SK-N-SH (cell line): ENCODE data around the gene VSIG8.

Experiments
- CTCF ChIP-seq: fragments of 200-600 bp; sonication (generic); IDR thresholded peaks from 2 replicates; pipeline ENCODE4 v1.6.1; 2017; ENCODE audit warnings: antibody characterized with exemption, mild to moderate bottlenecking, moderate library complexity
- ELF1 ChIP-seq: IDR thresholded peaks from 2 replicates; pipeline ENCODE4 v1.4.0; 2012
- EP300 ChIP-seq, 2 experiments: IDR thresholded peaks; 2 replicates each; pipeline versions ENCODE4 v1.4.0 to v1.6.1; 2012; ENCODE audit warnings: borderline replicate concordance in 1 of 2, low read depth in 1 of 2, low read length in 1 of 2
- EZH2phosphoT487 ChIP-seq: fragments of 200-600 bp; sonication (generic); IDR thresholded peaks from 2 replicates; pipeline ENCODE4 v1.6.1; 2017; ENCODE audit warnings: low read depth, mixed run types, mild to moderate bottlenecking, antibody characterized with exemption, moderate library complexity, borderline replicate concordance
- FOXM1 ChIP-seq: IDR thresholded peaks from 2 replicates; pipeline ENCODE4 v1.4.0; 2012; ENCODE audit warnings: low read depth, mild to moderate bottlenecking
- POLR2AphosphoS5 ChIP-seq: IDR thresholded peaks from 2 replicates; pipeline ENCODE4 v1.6.1; 2012; ENCODE audit warnings: low read depth, low read length
- RCOR1 ChIP-seq: fragments of 150-350 bp; IDR thresholded peaks from 2 replicates; pipeline ENCODE4 v1.6.1; 2017; ENCODE audit warnings: antibody characterized with exemption, low read length
- SIN3A ChIP-seq: IDR thresholded peaks from 2 replicates; pipeline ENCODE4 v1.6.1; 2012; ENCODE audit warnings: low read depth, mild to moderate bottlenecking, low read length, moderate library complexity, borderline replicate concordance

- no peak for TF ChIP-seq CTCF
- TF ChIP-seq SIN3A, result no peak
- TF ChIP-seq FOXM1, result no peak
- no peak for TF ChIP-seq EZH2phosphoT487
- no peak for TF ChIP-seq RCOR1
- TF ChIP-seq EP300 (IDR thresholded peaks at IDR 0.05; ENCODE audit: borderline replicate concordance in 1 of 2, low read depth in 1 of 2, low read length in 1 of 2), result no peak
- no peak for TF ChIP-seq POLR2AphosphoS5
- TF ChIP-seq ELF1, result no peak
Measured at GRCh38 chr1:159869173-159869572, 6.7 kb upstream of the VSIG8 start.
